ENCODE data around the gene RCSD1. TPM values are rescaled to one million over a fixed set of nuclear protein-coding genes. Genes with fewer than 3 reads are reported as not detected.
A peak's percentile ranks its signal among the peaks of the same experiment; 100 is the strongest.
"Not testable (repeated sequence)": the region's sequence is repeated elsewhere in the genome, so short reads cannot be mapped to it uniquely, and the experiment has no call there.

Gene RCSD1
- total RNA-seq, 4 donors from 2014 or later = 1.8 to 21.3 (median 12.5) TPM

GRCh38 chr1:167612587-167613385 lies 17.2 kb upstream of the RCSD1 start:
- H3K4me3 ChIP-seq = no peak overlapping the region
- no peak for DNase-seq
- no peaks in the 10 kb centered on the region for H3K27me3 ChIP-seq
- H3K36me3 ChIP-seq = no peaks in the 10 kb centered on the region
- TF ChIP-seq CTCF (IDR thresholded peaks at IDR 0.05) = no peak
- no peak for TF ChIP-seq POLR2A (IDR thresholded peaks at IDR 0.05)
- no peak overlapping the region for H3K27ac ChIP-seq
- H3K4me1 ChIP-seq = no peaks in the 10 kb centered on the region
- H3K9me3 ChIP-seq = peaks cover 0 to 2% of the 10 kb centered on the region in 2 donors
- intact Hi-C loops (cut with DNase I; ENCODE audit: low total_unique reads) = no loop called here

DNA sequence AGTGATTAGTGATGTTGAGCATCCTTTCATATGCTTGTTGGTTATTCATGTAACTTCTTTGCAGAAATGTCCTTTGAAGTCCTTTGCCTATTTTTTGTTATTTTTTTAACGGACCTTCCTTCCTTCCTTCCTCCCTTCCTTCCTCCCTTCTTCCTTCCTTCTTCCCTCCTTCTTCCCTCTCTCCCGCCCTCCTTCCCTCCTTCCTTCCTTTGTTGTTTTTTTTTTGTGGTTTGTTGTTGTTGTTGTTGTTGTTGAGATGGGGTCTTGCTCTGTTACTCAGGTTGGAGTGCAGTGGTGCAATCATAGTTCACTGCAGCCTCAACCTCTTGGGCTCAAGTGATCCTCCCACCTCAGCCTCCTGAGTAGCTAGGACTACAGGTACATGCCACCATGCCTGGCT lies 16.0 kb upstream of the RCSD1 start:
- H3K27ac ChIP-seq; H3K4me1 ChIP-seq; DNase-seq; H3K27me3 ChIP-seq; H3K36me3 ChIP-seq; H3K9me3 ChIP-seq; intact Hi-C loops (cut with DNase I; ENCODE audit: low total_unique reads); H3K4me3 ChIP-seq: not testable (repeated sequence)

- no peak overlapping the region for H3K27ac ChIP-seq
- H3K4me1 ChIP-seq = no peaks in the 10 kb centered on the region
- peaks cover 0 to 2% of the 10 kb centered on the region in 2 donors for H3K9me3 ChIP-seq
- DNase-seq = no peak
- H3K4me3 ChIP-seq = no peak overlapping the region
- H3K36me3 ChIP-seq = no peaks in the 10 kb centered on the region
- intact Hi-C loops (cut with DNase I; ENCODE audit: low total_unique reads) = no loop called here
- no peak for TF ChIP-seq CTCF (IDR thresholded peaks at IDR 0.05)
- no peak for TF ChIP-seq POLR2A (IDR thresholded peaks at IDR 0.05)
- H3K27me3 ChIP-seq = no peaks in the 10 kb centered on the region
These were observed 15.2 kb upstream of the RCSD1 start for GRCh38 chr1:167614851-167615250.

- intact Hi-C loops (cut with DNase I; ENCODE audit: low total_unique reads) = no loop called here
- no peak overlapping the region for H3K4me3 ChIP-seq
- no peak for TF ChIP-seq CTCF (IDR thresholded peaks at IDR 0.05)
- TF ChIP-seq POLR2A (IDR thresholded peaks at IDR 0.05) = no peak
- H3K36me3 ChIP-seq = no peaks in the 10 kb centered on the region
- peak overlapping the region in 1 of 2 donors; percentile 20 for H3K27ac ChIP-seq
- no peaks in the 10 kb centered on the region for H3K4me1 ChIP-seq
- no peaks in the 10 kb centered on the region for H3K27me3 ChIP-seq
- DNase-seq = no peak
- H3K9me3 ChIP-seq = peaks cover 0 to 2% of the 10 kb centered on the region in 2 donors
These were observed 13.5 kb upstream of the RCSD1 start for GRCh38 chr1:167616521-167616920.

DNA sequence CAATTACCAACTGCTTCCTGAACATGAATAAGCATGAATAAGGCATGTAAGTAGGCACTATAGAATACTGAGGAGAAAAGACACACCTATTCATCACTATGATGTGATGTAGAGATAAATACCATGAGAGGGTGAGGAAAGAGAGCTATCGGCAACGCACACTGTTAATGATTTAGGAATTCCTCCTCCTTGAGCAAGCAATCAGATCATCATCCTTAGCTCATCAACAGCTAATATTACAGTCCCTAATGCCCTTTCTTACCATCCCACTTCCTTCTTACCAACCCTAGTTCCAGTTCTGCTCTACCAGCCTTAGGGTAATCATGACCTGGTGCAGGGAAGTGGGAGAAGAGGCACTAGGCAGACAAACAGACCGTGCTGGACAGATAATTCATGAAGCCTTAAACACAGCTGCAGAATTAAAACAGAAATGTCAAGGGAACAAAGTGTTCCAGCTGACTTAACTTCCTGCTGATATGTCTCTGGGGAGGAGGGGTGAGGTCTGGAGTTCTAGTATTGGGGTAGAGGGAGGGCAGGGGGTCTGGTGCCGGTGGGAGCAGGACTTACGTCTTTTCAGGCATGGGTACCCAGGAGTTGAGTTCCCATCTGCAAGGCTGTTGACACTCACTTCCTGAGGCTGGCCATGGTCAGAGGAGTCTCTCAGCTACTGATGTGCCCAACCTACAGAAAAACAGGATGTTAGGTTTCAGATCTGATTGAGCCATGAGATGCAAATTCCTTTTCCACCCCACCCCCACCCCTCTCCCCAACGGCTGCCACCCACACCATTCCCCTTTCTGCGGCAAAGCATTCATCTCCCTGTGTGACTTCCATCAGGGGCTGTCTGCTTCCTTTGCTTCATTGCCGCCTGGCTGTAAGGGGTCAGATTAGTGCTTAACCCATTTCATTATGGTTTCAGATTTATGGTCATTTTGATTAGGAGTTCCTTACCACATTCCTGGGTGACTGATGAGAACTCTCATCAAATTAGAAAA lies 12.6 kb upstream of the RCSD1 start:
- no peaks in the 10 kb centered on the region for H3K27me3 ChIP-seq
- no peaks in the 10 kb centered on the region for H3K36me3 ChIP-seq
- intact Hi-C loops (cut with DNase I; ENCODE audit: low total_unique reads) = no loop called here
- H3K27ac ChIP-seq = peak overlapping the region; percentile 20 to 23
- TF ChIP-seq CTCF (IDR thresholded peaks at IDR 0.05) = no peak
- TF ChIP-seq POLR2A (IDR thresholded peaks at IDR 0.05) = no peak
- H3K4me1 ChIP-seq = no peaks in the 10 kb centered on the region
- peaks cover 0 to 2% of the 10 kb centered on the region in 2 donors for H3K9me3 ChIP-seq
- no peak overlapping the region for H3K4me3 ChIP-seq
- peak in 1 of 2 donors; percentile 38 for DNase-seq

Data from uterus (tissue), 4 donors.